HG03442 (cell line): Measurements from ENCODE around the gene TIAM1.
"Not testable (repeated sequence)": the region's sequence is repeated elsewhere in the genome, so short reads cannot be mapped to it uniquely, and the experiment has no call there.

Experiments used
- ATAC-seq: cut with Tn5 transposase; IDR thresholded peaks from one replicate; pipeline ENCODE4 v1.9.1; 2021; ENCODE audit warnings: mild to moderate bottlenecking, moderate library complexity; ENCODE audit not compliant: unreplicated experiment

The TIAM1 gene

GRCh38 chr21:31260790-31261189 is 83.3 kb downstream of the TIAM1 start:
- no peak for ATAC-seq

GRCh38 chr21:31258073-31258472 is 86.0 kb downstream of the TIAM1 start:
- no peak for ATAC-seq

- ATAC-seq: no peak
These were observed 86.8 kb downstream of the TIAM1 start for GRCh38 chr21:31257265-31257664.

- no peak for ATAC-seq
These were observed 88.2 kb downstream of the TIAM1 start for GRCh38 chr21:31255896-31256295.

GRCh38 chr21:31255036-31255435 is 89.0 kb downstream of the TIAM1 start:
- no peak for ATAC-seq

- ATAC-seq: no peak
These were observed 89.9 kb downstream of the TIAM1 start for GRCh38 chr21:31254131-31254530.

- ATAC-seq: no peak
These were observed 90.4 kb downstream of the TIAM1 start for GRCh38 chr21:31253684-31254083.

- ATAC-seq: no peak
These were observed 91.5 kb downstream of the TIAM1 start for GRCh38 chr21:31252611-31253010.

- no peak for ATAC-seq
These were observed 92.0 kb downstream of the TIAM1 start for GRCh38 chr21:31252091-31252490.

GRCh38 chr21:31251686-31252085 is 92.4 kb downstream of the TIAM1 start:
- no peak for ATAC-seq

GRCh38 chr21:31248598-31248997 is 95.5 kb downstream of the TIAM1 start:
- no peak for ATAC-seq

GRCh38 chr21:31243611-31244010 is 100.5 kb downstream of the TIAM1 start:
- ATAC-seq: no peak

GRCh38 chr21:31236528-31236927 is 107.5 kb downstream of the TIAM1 start:
- no peak for ATAC-seq

GRCh38 chr21:31235671-31236450 is 108.2 kb downstream of the TIAM1 start:
- ATAC-seq: no peak

GRCh38 chr21:31234936-31235335 is 109.1 kb downstream of the TIAM1 start:
- ATAC-seq: no peak

GRCh38 chr21:31233711-31234110 is 110.3 kb downstream of the TIAM1 start:
- ATAC-seq: no peak

- ATAC-seq: no peak
These were observed 111.7 kb downstream of the TIAM1 start for GRCh38 chr21:31232344-31232743.

- no peak for ATAC-seq
These were observed 113.1 kb downstream of the TIAM1 start for GRCh38 chr21:31230937-31231336.

GRCh38 chr21:31228723-31229122 is 115.3 kb downstream of the TIAM1 start:
- not testable (repeated sequence) for ATAC-seq

- no peak for ATAC-seq
These were observed 118.3 kb downstream of the TIAM1 start for GRCh38 chr21:31225713-31226112.

GRCh38 chr21:31222142-31222541 is 121.9 kb downstream of the TIAM1 start:
- ATAC-seq: no peak

GRCh38 chr21:31221043-31221442 is 123.0 kb downstream of the TIAM1 start:
- ATAC-seq: no peak

- ATAC-seq: no peak
These were observed 123.5 kb downstream of the TIAM1 start for GRCh38 chr21:31220575-31220974.
